ENCODE measurements around the gene COG5. TPM values are rescaled to one million over a fixed set of nuclear protein-coding genes. Genes with fewer than 3 reads are reported as not detected.
A peak's percentile ranks its signal among the peaks of the same experiment; 100 is the strongest.

Gene COG5
- total and polyA plus RNA-seq, 10 donors = 3.6 to 86.6 (median 48.7) TPM

DNA sequence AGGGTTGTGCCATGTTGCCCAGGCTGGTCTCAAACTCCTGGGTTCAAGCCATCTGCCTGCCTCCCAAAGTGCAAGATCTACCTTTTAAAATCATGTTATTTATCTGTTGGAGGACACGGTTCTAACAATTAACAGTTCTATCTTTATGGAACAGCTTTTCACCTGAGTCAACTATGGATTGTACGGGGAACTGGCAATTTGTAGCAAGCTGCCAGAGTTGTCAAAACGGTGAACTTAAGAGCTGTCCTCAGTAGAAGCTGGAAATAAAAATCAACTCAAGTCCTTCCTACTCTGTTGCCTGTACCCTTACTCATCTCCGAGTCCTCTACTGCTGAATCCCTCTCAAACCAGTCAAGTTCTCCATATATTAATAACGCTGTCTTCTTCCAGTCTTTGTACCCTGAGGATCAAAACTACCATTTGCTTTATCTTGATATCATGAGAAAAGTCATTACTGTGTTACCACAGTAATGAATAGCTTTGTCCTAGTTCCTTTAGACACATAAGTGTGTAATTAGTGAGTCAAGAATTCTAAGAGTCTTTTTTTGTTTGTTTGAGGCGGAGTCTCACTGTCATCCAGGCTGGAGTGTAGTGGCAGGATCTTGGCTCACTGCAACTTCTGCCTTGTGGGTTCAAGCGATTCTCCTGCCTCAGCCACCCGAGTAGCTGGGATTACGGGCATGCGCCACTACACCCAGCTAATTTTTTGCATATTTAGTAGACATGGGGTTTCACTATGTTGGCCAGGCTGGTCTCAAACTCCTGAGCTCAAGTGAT is 366.7 kb downstream of the COG5 start:
- H3K4me1 ChIP-seq = peaks cover 0 to 9% (median 2%) of the 10 kb centered on the region in 6 donors
- H3K4me3 ChIP-seq = no peak overlapping the region
- no peaks in the 10 kb centered on the region for H3K27me3 ChIP-seq (replicated peaks in 1 of 7)
- 93 to 98% (median 95%) methylated on average over 10 of the region's 10 CpGs for WGBS, 5 donors
- TF ChIP-seq CTCF (IDR thresholded peaks at IDR 0.05 in 8 of 11, conservative IDR thresholded peaks at IDR 0.05 in 3 of 11) (no peak), POLR2A (IDR thresholded peaks at IDR 0.05) (no peak), POLR2AphosphoS5 (IDR thresholded peaks at IDR 0.05) (peak in 2 of 3 donors; percentile 17 to 24)
- H3K9me3 ChIP-seq = no peaks in the 10 kb centered on the region
- no peak overlapping the region for H3K27ac ChIP-seq
- intact Hi-C loops (cut with DNase I; ENCODE audit: low total_unique reads) = no loop called here
- no peak for DNase-seq
- H3K36me3 ChIP-seq = peaks cover 6 to 100% (median 80%) of the 10 kb centered on the region in 6 donors

GRCh38 chr7:107194052-107194451 is 369.7 kb downstream of the COG5 start:
- Histone ChIP-seq H3K36me3 (peaks cover 0 to 100% (median 80%) of the 10 kb centered on the region in 6 donors), H3K27me3 (replicated peaks in 1 of 7) (no peaks in the 10 kb centered on the region)

GRCh38 chr7:107190090-107190489 is 373.6 kb downstream of the COG5 start:
- intact Hi-C loops (cut with DNase I; ENCODE audit: low total_unique reads) = no loop called here
- Histone ChIP-seq H3K4me3 (no peak overlapping the region), H3K9me3 (no peaks in the 10 kb centered on the region), H3K27ac (no peak overlapping the region), H3K36me3 (peaks cover 0 to 100% (median 85%) of the 10 kb centered on the region in 6 donors), H3K4me1 (peaks cover 0 to 8% (median 3%) of the 10 kb centered on the region in 6 donors), H3K27me3 (replicated peaks in 1 of 7) (no peaks in the 10 kb centered on the region)
- TF ChIP-seq CTCF (IDR thresholded peaks at IDR 0.05 in 8 of 11, conservative IDR thresholded peaks at IDR 0.05 in 3 of 11) (no peak), POLR2AphosphoS5 (IDR thresholded peaks at IDR 0.05) (no peak), POLR2A (IDR thresholded peaks at IDR 0.05) (no peak)
- WGBS, 5 donors = 95 to 100% (median 97%) methylated on average over 2 of the region's 2 CpGs
- no peak for DNase-seq

More at GRCh38 chr7:107194052-107194451, 369.7 kb downstream of the COG5 start:
- no peak for DNase-seq
- Histone ChIP-seq H3K4me3 (no peak overlapping the region), H3K9me3 (no peaks in the 10 kb centered on the region), H3K27ac (peak overlapping the region in 1 of 8 donors; percentile 36), H3K4me1 (peaks cover 0 to 9% (median 2%) of the 10 kb centered on the region in 6 donors)
- intact Hi-C loops (cut with DNase I; ENCODE audit: low total_unique reads) = no loop called here
- TF ChIP-seq POLR2AphosphoS5 (IDR thresholded peaks at IDR 0.05) = no peak
- no peak for TF ChIP-seq CTCF (IDR thresholded peaks at IDR 0.05 in 8 of 11, conservative IDR thresholded peaks at IDR 0.05 in 3 of 11)
- no peak for TF ChIP-seq POLR2A (IDR thresholded peaks at IDR 0.05)
- WGBS, 5 donors = 61 to 76% (median 72%) methylated on average over 1 of the region's 1 CpG

GRCh38 chr7:107187774-107188173 is 375.9 kb downstream of the COG5 start:
- Histone ChIP-seq H3K27me3 (replicated peaks in 1 of 7) (no peaks in the 10 kb centered on the region), H3K27ac (no peak overlapping the region), H3K4me3 (no peak overlapping the region), H3K4me1 (peaks cover 0 to 20% (median 6%) of the 10 kb centered on the region in 6 donors), H3K9me3 (no peaks in the 10 kb centered on the region), H3K36me3 (peaks cover 0 to 100% (median 98%) of the 10 kb centered on the region in 6 donors)
- intact Hi-C loops (cut with DNase I; ENCODE audit: low total_unique reads) = no loop called here
- peak in 1 of 3 donors; percentile 8 for TF ChIP-seq POLR2AphosphoS5 (IDR thresholded peaks at IDR 0.05)
- no peak for TF ChIP-seq POLR2A (IDR thresholded peaks at IDR 0.05)
- 78 to 96% (median 89%) methylated on average over 2 of the region's 2 CpGs for WGBS, 5 donors
- no peak for DNase-seq
